NCI-H128 (cell line): ENCODE results near the gene UBR2.

Experiments
- DNase-seq: peaks from one replicate; lab custom pipeline; 2025; ENCODE audit not compliant: unreplicated experiment; lab: John Stamatoyannopoulos, UW

Gene UBR2

DNA sequence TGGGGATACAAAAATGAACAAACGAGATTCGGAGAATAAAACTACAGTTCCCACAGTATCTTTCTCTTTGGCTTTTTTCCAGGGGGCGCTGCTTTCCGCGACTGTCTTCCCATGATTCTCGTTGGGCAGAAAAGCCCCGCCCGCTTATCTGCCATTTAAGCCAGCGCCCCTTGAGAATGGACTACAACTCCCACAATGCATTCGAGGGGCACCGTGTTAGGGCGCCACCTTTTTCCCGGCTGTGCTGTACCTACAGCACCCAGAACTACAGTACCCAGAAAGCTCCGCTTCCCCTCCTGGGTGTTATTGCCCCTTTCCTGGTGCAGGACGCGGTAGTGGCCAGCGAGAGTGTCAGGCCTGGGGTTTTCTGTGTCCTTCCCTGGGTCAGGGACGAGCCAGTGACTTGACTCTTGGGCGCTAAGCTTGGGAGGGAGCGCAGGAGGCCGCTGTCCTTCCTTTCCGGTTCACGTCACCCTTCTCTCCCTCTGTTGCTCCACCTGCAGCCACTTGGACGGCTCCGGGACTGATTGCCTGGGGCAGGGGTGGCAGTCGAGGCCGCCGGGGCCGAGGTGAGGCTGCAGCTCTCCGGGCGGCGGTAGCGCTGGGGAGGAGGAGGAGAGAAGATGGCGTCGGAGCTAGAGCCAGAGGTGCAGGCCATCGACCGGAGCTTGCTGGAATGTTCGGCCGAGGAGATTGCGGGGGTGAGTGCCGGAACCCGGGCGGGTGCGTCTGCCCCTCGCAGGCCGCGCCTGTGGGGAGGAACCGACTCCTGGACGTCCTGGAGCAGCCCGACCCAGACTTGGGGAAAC, at the start of gene UBR2:
TSS of gene UBR2 (plus strand) at position 333 of the 809 bp plus-strand sequence. CDS start at position 624, 291 bp downstream.
- peak; percentile 96 for DNase-seq

GRCh38 chr6:42514745-42515144, 49.1 kb upstream of the UBR2 start:
- no peak for DNase-seq

DNA sequence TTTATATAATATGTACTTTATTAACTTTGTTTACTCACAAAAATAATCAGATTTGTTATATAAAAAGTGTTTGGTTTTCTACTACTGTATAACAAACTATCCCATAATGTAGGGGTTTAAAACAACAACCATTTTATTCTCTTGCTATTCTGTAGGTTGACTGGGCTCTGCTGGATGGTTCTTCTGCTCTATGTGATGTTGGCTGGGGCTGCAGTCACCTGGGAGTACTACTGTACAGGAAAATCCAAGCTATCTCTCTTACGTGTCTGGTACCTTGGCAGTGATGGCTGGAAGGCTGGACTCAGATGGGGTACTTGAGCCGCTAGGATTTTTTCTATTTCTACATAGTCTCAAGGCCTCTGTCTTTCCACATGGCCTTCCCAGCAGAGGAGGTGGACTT, 44.0 kb upstream of the UBR2 start:
- DNase-seq = no peak

- DNase-seq = no peak
Measured at GRCh38 chr6:42520786-42521607, 42.8 kb upstream of the UBR2 start.

DNA sequence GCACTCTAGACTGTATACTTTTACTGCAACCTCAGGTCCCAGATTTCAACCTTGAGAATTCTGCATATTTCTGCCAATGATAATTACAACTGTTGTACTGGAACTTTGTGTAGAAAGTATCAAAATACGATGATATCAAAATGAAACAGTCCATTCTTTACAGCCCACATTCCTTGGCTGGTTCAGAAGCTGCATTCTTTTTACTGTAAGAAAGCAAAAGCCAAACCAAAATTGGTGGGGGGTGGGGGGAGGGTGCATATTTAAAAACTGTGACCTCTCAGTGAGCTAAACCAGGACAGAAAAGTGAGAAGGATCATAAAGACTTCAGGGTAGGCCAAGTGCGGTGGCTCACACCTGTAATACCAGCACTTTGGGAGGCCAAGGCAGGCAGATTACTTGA, 41.8 kb upstream of the UBR2 start:
- no peak for DNase-seq

DNA sequence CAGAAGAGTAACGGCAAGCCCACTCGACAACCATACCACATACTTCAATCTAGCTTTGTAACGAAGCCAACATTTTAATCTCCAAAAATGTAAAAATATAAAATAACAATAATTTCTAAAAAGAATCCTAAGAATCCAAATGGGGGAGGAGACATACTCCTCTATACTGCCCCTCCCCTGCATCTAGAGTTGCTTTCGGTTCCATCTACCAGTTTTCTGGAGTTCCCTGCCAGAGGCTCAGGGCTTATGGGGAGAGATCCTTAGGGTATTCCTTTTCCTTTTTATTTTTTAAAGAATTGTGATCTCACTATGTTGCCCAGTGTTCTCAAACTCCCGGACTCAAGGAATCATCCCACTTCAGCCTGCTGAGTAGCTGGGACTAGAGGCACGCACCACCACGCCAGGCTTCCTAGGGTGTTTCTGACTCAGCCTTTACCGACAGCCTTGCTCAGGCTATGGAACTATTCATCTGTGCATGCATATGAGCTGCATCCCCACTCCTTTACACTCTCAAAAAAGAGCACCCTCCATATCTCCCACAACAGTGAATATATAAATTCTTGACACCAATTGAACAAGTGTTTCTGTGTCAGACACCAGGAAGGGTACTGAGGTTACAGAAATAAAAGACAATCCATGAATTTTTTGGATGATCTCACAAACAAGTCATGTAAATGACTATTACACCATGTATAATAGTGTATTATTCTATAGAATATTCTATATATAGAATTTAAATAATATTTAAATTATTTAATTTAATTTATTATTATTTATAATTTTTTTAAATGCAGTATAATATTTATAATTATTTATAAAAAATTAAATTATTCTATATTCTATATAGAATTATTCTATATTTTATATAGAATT, 40.7 kb upstream of the UBR2 start:
- DNase-seq = no peak

GRCh38 chr6:42525206-42525605, 38.6 kb upstream of the UBR2 start:
- no peak for DNase-seq

GRCh38 chr6:42526616-42527015, 37.2 kb upstream of the UBR2 start:
- DNase-seq = no peak

DNA sequence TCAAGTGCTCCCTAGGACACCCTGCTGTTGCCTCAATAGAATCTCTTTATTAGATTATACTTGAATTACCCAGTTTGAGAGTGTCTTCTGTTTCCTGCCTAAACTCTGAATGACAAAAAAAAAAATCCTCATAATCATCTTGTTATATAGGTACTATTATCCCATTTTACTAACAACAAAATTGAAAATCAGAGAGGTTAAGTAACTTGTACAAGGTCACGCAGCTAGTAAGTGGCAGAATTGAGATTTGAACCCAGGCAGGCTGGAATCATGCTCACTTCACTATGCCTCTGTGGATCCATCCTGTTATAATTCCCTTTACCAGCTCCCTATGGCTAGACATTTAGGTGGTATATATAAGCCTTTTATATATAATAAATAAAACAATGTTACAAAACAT, 36.6 kb upstream of the UBR2 start:
- no peak for DNase-seq

- DNase-seq = no peak
Measured at GRCh38 chr6:42530296-42530695, 33.5 kb upstream of the UBR2 start.

GRCh38 chr6:42530751-42531150, 33.1 kb upstream of the UBR2 start:
- no peak for DNase-seq

DNA sequence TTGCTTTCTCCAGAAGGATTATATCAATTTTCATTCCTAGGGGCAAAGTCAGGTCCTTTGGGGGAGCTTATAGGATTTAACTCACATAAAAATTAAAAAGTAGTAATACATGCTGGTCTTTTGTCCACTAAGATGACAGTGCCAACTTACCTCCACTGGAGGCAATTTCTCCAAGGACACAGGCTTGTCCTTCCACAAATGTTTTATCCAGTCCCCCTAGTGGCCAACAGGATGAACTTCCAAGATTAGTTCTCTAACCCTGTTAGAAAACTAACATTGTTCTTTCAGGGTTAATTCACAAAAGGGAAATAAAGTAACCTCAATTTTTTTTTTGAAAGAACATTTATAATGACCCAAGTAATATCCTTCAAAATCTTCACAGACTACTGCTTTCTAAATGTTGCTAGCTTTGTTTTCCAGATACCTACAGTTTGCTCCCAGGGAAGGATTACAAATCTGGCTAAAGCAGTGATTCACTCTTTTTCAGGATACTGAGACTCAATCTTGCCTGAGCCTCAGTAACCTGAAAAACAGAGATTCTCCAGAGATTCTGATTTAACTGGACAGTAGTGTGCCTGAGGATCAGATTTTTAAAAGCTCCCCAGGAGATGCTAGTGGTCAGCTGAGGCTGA, 31.7 kb upstream of the UBR2 start:
- DNase-seq = no peak

DNA sequence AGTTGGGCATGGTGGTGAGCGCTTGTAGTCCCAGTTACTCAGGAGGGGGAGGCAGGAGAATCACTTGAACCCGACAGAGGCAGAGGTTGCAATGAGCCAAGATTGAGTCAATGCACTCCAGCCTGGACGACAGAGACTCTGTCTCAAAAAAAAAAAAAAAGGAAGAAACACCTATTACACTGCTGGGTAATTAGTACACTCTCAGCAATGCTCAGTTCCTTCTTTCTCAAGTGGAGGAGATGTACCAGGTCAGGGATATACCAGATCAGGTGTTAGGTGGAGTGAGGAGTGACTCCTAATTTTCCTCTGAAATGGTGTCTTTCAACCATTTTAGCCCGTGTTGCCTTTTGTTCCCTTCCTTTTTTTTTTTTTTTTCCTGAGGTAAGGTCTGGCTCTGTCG, 30.0 kb upstream of the UBR2 start:
- no peak for DNase-seq

- no peak for DNase-seq
Measured at GRCh38 chr6:42537536-42537935, 26.3 kb upstream of the UBR2 start.

DNA sequence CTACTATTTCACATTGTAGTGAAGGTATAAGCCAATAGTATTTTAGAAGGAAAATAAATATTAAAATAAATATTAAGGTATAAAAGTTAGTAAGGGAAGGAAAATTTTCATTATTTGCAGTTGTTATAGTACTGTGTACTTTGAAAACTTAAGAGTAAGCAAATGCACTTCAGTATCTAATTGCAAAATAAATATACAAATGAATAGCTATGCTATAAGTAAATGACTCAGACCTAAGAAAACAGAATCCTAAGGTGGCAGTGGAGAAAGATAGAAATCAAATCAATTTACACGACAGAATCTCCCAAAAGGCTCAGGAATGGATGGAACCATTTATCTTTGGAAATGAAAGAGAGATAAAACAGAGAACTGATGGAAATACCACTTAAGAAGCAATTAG, 24.7 kb upstream of the UBR2 start:
- no peak for DNase-seq

DNA sequence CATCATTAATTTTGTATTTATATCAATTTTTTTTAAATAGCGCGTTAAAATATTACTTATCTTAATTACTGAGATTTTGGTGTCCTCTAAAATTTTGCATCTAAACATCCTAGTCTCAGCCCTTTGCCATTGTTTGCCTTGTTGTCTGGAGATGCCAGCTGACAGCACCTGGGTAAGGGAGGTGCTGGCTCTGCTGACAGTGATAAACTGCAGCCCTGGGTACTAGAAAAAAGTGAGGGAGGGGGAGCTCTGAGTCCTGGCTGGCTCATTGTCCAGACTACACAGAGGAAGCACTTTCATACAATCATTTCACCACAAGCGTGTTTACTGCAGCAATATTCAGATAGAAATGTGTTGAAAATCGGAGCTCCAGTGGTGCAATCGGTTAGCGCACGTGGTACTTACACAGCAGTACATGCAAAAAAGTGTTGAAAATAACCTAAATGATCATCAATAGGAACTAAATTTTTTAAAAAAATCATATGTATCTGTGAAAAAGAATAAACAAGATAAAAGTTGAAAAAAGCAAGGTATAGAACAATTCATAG, 18.5 kb upstream of the UBR2 start:
- no peak for DNase-seq

DNA sequence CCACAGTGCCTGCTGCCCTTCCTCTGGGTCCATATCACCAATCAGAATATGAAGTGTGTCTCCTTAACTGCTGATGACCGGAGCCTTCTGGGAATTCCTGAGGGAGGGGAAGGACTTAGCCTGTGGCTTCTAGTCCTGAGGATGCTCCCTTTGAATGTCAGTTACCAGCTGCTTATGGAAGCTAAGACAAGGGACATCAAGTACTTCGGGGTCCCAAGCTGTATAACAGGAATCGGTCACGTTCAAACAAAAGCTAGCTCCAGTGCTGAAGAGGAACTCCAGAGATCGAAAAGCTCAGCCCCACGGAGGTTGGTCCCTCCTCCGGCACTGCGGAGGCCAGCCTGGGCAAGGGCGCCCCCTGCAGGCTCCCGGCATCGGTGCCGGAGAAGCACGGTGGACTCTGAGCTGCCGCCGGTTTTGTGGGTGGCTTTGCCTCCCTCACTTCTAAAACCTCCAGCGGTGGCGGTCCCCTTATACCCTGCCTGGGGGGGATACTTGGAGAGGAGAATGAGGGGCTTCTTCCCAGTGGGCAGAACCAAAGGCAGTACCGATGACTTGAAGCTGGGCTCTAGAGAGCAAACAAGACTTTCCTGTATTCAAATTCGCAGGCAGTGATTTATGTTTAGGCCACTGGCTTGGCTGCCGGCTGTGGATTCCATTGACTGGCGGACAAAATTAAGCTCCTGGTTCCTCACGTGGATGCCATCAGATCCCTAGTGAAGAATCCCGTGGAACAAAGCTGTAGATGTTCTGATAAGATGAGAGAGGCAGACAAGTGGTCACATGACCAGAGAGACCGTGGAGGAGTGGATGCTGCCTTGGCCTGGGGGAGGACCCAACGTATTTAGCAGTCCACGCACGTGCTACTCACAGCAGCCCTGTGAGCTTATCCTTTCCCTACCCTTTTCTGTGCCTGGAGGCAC, 16.2 kb upstream of the UBR2 start:
- DNase-seq = peak; percentile 44

- no peak for DNase-seq
Measured at GRCh38 chr6:42550277-42550676, 13.6 kb upstream of the UBR2 start.

GRCh38 chr6:42551217-42551616, 12.6 kb upstream of the UBR2 start:
- no peak for DNase-seq

- DNase-seq = no peak
Measured at GRCh38 chr6:42552380-42552779, 11.4 kb upstream of the UBR2 start.
